SK-N-MC (cell line): ENCODE results near the gene RPRD1B.

Experiments used
- EZH2 ChIP-seq: fragments of 200-600 bp; sonication (generic); IDR thresholded peaks from one replicate; pipeline ENCODE4 v1.6.1; 2017; ENCODE audit warnings: antibody characterized with exemption
- FOXP2 ChIP-seq: optimal IDR thresholded peaks from 2 replicates; pipeline ENCODE3; 2011; ENCODE audit warnings: mild to moderate bottlenecking, moderate library complexity; ENCODE audit not compliant: insufficient read depth; ENCODE audit errors: extremely low read length, control extremely low read depth
- POLR2AphosphoS5 ChIP-seq: IDR thresholded peaks from 2 replicates; pipeline ENCODE4 v1.6.1; 2012; ENCODE audit warnings: mild to moderate bottlenecking, low read depth, low read length, borderline replicate concordance

GRCh38 chr20:38017959-38018358 is 15.6 kb upstream of the RPRD1B start:
- TF ChIP-seq EZH2, result no peak
- no peak for TF ChIP-seq POLR2AphosphoS5
- no peak for TF ChIP-seq FOXP2
